H1 (cell line): ENCODE results near the gene F2RL2. TPM values are rescaled to one million over a fixed set of nuclear protein-coding genes. Genes with fewer than 3 reads are reported as not detected.

ENCODE experiments used
- CTCF ChIA-PET: fragments of 300-600 bp; sonication (Branson Sonifier 250); formaldehyde crosslinking; loops from one replicate; lab custom pipeline; 2021; ENCODE audit not compliant: partially characterized antibody; lab: Charles Lee
- POLR2A ChIA-PET: fragments of 300-600 bp; sonication (Branson Sonifier 250); formaldehyde crosslinking; loops from one replicate; lab custom pipeline; 2021; ENCODE audit warnings: inconsistent platforms; ENCODE audit not compliant: partially characterized antibody; lab: Charles Lee
- DNase-seq, 2 experiments: peaks; one replicate each; pipeline versions ENCODE4 v3.0.0 to v3.0.0-alpha.2; 2010 to 2022; ENCODE audit warnings: low spot score in 2 of 2, low read depth in 1 of 2, mixed read lengths in 1 of 2
- FAIRE-seq: peaks from 2 replicates; lab custom pipeline; 2011; peaks lifted over from hg19 to GRCh38; lab: Jason Lieb, UNC
- H2AFZ ChIP-seq: 2 replicates; pipeline ENCODE4 v1.8.1; 2012; ENCODE audit warnings: low read length, inconsistent platforms
- H2AK5ac ChIP-seq: 2 replicates; pipeline ENCODE4 v1.6.1; 2013; ENCODE audit warnings: low read depth, low read length
- H2BK120ac ChIP-seq: replicated peaks from 2 replicates; pipeline ENCODE3; 2013; ENCODE audit warnings: low read depth, low read length, inconsistent platforms
- H2BK12ac ChIP-seq: 2 replicates; pipeline ENCODE4 v1.6.1; 2013; ENCODE audit warnings: low read depth, low read length
- H2BK15ac ChIP-seq: 2 replicates; pipeline ENCODE4 v1.6.1; 2013; ENCODE audit warnings: low read length
- H2BK20ac ChIP-seq: 2 replicates; pipeline ENCODE4 v1.6.1; 2013; ENCODE audit warnings: low read length
- H2BK5ac ChIP-seq: 2 replicates; pipeline ENCODE4 v1.6.1; 2013; ENCODE audit warnings: low read depth, low read length
- H3K14ac ChIP-seq: 2 replicates; pipeline ENCODE4 v1.6.1; 2013; ENCODE audit warnings: inconsistent platforms; ENCODE audit not compliant: insufficient read length
- H3K18ac ChIP-seq: 2 replicates; pipeline ENCODE4 v1.6.1; 2013; ENCODE audit warnings: low read length; ENCODE audit errors: extremely low read depth
- H3K23ac ChIP-seq: 2 replicates; pipeline ENCODE4 v1.6.1; 2013; ENCODE audit warnings: inconsistent platforms; ENCODE audit not compliant: insufficient read length
- H3K23me2 ChIP-seq: 2 replicates; pipeline ENCODE4 v1.6.1; 2013; ENCODE audit warnings: low read depth, low read length
- H3K27ac ChIP-seq: 2 replicates; pipeline ENCODE4 v1.6.1; 2011; ENCODE audit warnings: low read depth, low read length, inconsistent platforms
- H3K27me3 ChIP-seq, 4 experiments: replicated peaks in 1 of 4; 1 replicate in 1 of 4; 2 replicates in 3 of 4; pipeline versions ENCODE4 v1.6.1 to v1.8.1; 2011 to 2013; ENCODE audit warnings: low read length in 3 of 4, mild to moderate bottlenecking in 3 of 4, inconsistent platforms in 2 of 4, mixed read lengths in 2 of 4, moderate library complexity in 1 of 4; ENCODE audit not compliant: control insufficient read depth in 3 of 4, insufficient read depth in 3 of 4; ENCODE audit errors: extremely low read depth in 1 of 4
- H3K36me3 ChIP-seq, 4 experiments: 2 replicates each; pipeline versions ENCODE4 v1.6.1 to v1.8.1; 2011 to 2013; ENCODE audit warnings: mild to moderate bottlenecking in 4 of 4, low read length in 3 of 4, moderate library complexity in 2 of 4, control low read depth in 1 of 4, inconsistent platforms in 1 of 4; ENCODE audit not compliant: insufficient read depth in 4 of 4, control insufficient read depth in 2 of 4
- H3K4ac ChIP-seq: replicated peaks from 2 replicates; pipeline ENCODE3; 2013; ENCODE audit warnings: low read length, low read depth, mixed read lengths, inconsistent platforms; ENCODE audit not compliant: insufficient read length
- H3K4me1 ChIP-seq, 4 experiments: replicated peaks in 1 of 4; 1 replicate in 1 of 4; 2 replicates in 3 of 4; pipeline versions ENCODE4 v1.6.1 to v1.8.1; 2011 to 2013; ENCODE audit warnings: low read length in 3 of 4, inconsistent platforms in 2 of 4, mixed read lengths in 1 of 4; ENCODE audit not compliant: insufficient read depth in 4 of 4, control insufficient read depth in 3 of 4
- H3K4me2 ChIP-seq, 2 experiments: 2 replicates each; pipeline versions ENCODE4 v1.6.1 to v1.8.1; 2011 to 2013; ENCODE audit warnings: low read depth in 2 of 2, low read length in 2 of 2, control low read depth in 1 of 2, inconsistent platforms in 1 of 2, mild to moderate bottlenecking in 1 of 2; ENCODE audit not compliant: insufficient read depth in 1 of 2
- H3K4me3 ChIP-seq, 4 experiments: fragments of 200-600, 300-600 bp in 1 of 4; sonication (generic), shearing (Covaris generic), sonication (Bioruptor Twin) in 1 of 4; 2 replicates each; pipeline versions ENCODE4 v1.5.1 to v1.8.1; 2011 to 2016; ENCODE audit warnings: low read length in 4 of 4, low read depth in 3 of 4, control low read depth in 2 of 4, inconsistent platforms in 2 of 4, mild to moderate bottlenecking in 2 of 4, mixed read lengths in 1 of 4, moderate library complexity in 1 of 4; ENCODE audit not compliant: insufficient read depth in 2 of 4; ENCODE audit errors: extremely low read depth in 1 of 4
- H3K56ac ChIP-seq: replicated peaks from 2 replicates; pipeline ENCODE3; 2013; ENCODE audit warnings: low read depth, mild to moderate bottlenecking, mixed read lengths, low read length, inconsistent platforms; ENCODE audit not compliant: insufficient read length
- H3K79me1 ChIP-seq: 2 replicates; pipeline ENCODE4 v1.6.1; 2013; ENCODE audit warnings: low read depth, low read length, control low read depth
- H3K79me2 ChIP-seq, 2 experiments: 2 replicates each; pipeline versions ENCODE4 v1.6.1 to v1.8.1; 2012 to 2013; ENCODE audit warnings: low read length in 2 of 2, mild to moderate bottlenecking in 2 of 2, inconsistent platforms in 1 of 2; ENCODE audit not compliant: insufficient read depth in 2 of 2, control insufficient read depth in 1 of 2
- H3K9ac ChIP-seq, 4 experiments: replicated peaks in 1 of 4; 1 replicate in 1 of 4; 2 replicates in 3 of 4; pipeline versions ENCODE4 v1.6.1 to v1.8.1; 2011 to 2013; ENCODE audit warnings: low read depth in 3 of 4, low read length in 3 of 4, control low read depth in 2 of 4, mild to moderate bottlenecking in 2 of 4, moderate library complexity in 2 of 4, inconsistent platforms in 1 of 4; ENCODE audit errors: extremely low read depth in 1 of 4
- H3K9me3 ChIP-seq, 2 experiments: 2 replicates each; pipeline versions ENCODE4 v1.6.1 to v1.8.1; 2012 to 2013; ENCODE audit warnings: mild to moderate bottlenecking in 2 of 2, moderate library complexity in 2 of 2, control low read depth in 1 of 2, inconsistent platforms in 1 of 2, low read depth in 1 of 2, low read length in 1 of 2, mixed read lengths in 1 of 2; ENCODE audit not compliant: insufficient read depth in 2 of 2
- H4K20me1 ChIP-seq, 2 experiments: replicated peaks in 1 of 2; 2 replicates each; pipeline versions ENCODE3 to v1.8.1; 2011 to 2013; ENCODE audit warnings: inconsistent platforms in 2 of 2, low read length in 2 of 2, mild to moderate bottlenecking in 1 of 2; ENCODE audit not compliant: insufficient read depth in 2 of 2, control insufficient read depth in 1 of 2
- H4K5ac ChIP-seq: 2 replicates; pipeline ENCODE4 v1.6.1; 2013; ENCODE audit warnings: low read length, low read depth, mixed read lengths, inconsistent platforms; ENCODE audit not compliant: insufficient read length
- H4K8ac ChIP-seq: 2 replicates; pipeline ENCODE4 v1.8.0; 2013; ENCODE audit warnings: mild to moderate bottlenecking, moderate library complexity, low read length, inconsistent platforms; ENCODE audit not compliant: insufficient read depth; ENCODE audit errors: extremely low read depth
- H4K91ac ChIP-seq: replicated peaks from 2 replicates; pipeline ENCODE3; 2013; ENCODE audit warnings: low read length, mixed read lengths, inconsistent platforms; ENCODE audit not compliant: insufficient read length
- BCL11A ChIP-seq, 2 experiments: IDR thresholded peaks; one replicate each; pipeline ENCODE4 v1.6.1; 2011; ENCODE audit warnings: low read depth in 2 of 2, low read length in 2 of 2, mild to moderate bottlenecking in 2 of 2
- NANOG ChIP-seq: IDR thresholded peaks from 2 replicates; pipeline ENCODE4 v1.6.1; 2011; ENCODE audit warnings: low read length, low read depth, mild to moderate bottlenecking, inconsistent platforms; ENCODE audit not compliant: insufficient read depth, poor library complexity, severe bottlenecking
- RAD21 ChIP-seq, 2 experiments: IDR thresholded peaks in 1 of 2; conservative IDR thresholded peaks in 1 of 2; 2 replicates each; pipeline ENCODE4 v1.6.1; 2011; ENCODE audit warnings: low read depth in 2 of 2, low read length in 2 of 2, improper control_type of control experiment in 1 of 2, inconsistent platforms in 1 of 2, mild to moderate bottlenecking in 1 of 2, moderate library complexity in 1 of 2
- RFX5 ChIP-seq: IDR thresholded peaks from 2 replicates; pipeline ENCODE4 v1.6.1; 2011; ENCODE audit warnings: low read depth, low read length, improper control_type of control experiment, borderline replicate concordance
- WGBS, 2 experiments: shearing (Covaris generic) in 1 of 2; methylation state at CpG; one replicate each; pipeline versions ENCODE4 v1.1.6 to v1.1.7; 2013 to 2015; ENCODE audit warnings: low lambda C conversion rate in 2 of 2, mixed read lengths in 2 of 2, inconsistent platforms in 1 of 2, low coverage in 1 of 2, missing lambda C conversion rate in 1 of 2; ENCODE audit not compliant: insufficient replicate concordance in 2 of 2, insufficient coverage in 1 of 2, insufficient read length in 1 of 2; ENCODE audit errors: extremely low coverage in 1 of 2, missing lambda C conversion rate in 1 of 2; 5-methylcytosine and 5-hydroxymethylcytosine counted together
- polyA plus RNA-seq, 7 experiments: library from polyadenylated mRNA; depleted of rRNA in 3 of 7; stranded (reverse) in 5 of 7; unstranded in 2 of 7; fragments of >200 nt in 5 of 7; fragments of 200-250 nt in 2 of 7; gene quantifications; 1 replicate in 5 of 7; 2 replicates in 1 of 7; 4 replicates in 1 of 7; pipeline versions ENCODE4 v1.2.1 to v1.2.3, GENCODE V29; 2011 to 2013; ENCODE audit warnings: missing spikeins in 2 of 7, mixed read lengths in 2 of 7
- total RNA-seq: library from RNA; stranded (reverse); fragmentation: NEBNext Ultra II Directional; extraction: Animal tissue kit (Norgen Biotek cat#: 25700); gene quantifications from 2 replicates; pipeline ENCODE4 v1.2.1, GENCODE V29; 2021

F2RL2 gene
- total and polyA plus RNA-seq, 2 of the 8 experiments (the other 6 are each of a cell fraction or from before 2014, with no cell fraction given) = 0.03 to 0.07 TPM

DNA sequence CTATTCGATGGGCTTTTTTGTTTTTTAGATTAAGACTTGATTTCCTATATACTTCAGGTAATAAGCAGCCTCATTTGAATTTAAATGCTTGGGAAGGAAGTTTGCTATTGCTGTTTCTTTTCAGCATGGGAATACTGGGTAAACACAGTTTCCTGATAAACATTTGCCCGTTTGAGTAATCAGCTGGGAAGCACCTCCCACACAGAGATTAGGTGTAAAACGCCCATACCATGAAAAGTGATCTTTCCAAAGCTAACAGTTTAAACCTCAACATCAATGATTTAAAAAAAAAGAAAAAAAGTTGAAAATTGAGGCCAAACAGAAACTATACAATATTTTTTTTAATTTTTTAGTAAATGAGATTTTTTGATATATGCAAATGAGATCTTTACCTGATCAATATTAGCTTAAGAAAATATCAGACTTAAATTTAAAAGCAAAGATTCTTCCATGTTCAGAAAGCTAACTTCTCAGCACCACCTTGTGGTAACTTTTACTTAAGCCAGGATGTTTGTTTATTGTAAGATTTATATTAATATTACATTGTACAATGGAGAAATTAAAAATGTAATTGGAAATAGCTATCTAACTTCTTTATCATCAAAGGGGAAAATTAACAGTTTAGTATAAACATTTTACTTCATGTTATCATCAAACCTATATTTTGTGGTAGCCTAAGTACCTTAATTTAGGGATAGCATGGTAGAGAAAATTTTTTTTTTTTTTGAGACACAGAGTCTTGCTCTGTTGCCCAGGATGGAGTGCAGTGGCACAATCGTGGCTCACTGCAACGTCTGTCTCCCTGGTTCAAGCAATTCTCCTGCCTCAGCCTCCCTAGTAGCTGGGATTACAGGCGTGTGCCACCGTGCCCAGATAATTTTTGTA is 39.8 kb downstream of the F2RL2 start:
- Histone ChIP-seq H2BK20ac (no peak overlapping the region), H3K4me3 (no peak overlapping the region), H4K8ac (no peak overlapping the region), H4K91ac (no peak overlapping the region), H2BK15ac (no peak overlapping the region), H3K18ac (no peak overlapping the region), H3K27me3 (no peaks in the 10 kb centered on the region), H3K27ac (no peak overlapping the region), H3K23me2 (no peaks in the 10 kb centered on the region), H4K20me1 (no peaks in the 10 kb centered on the region), H3K4ac (no peak overlapping the region), H3K9ac (no peak overlapping the region), H3K4me1 (peaks cover 0 to 5% (median 3%) of the 10 kb centered on the region in 4 experiments; a peak in 4 of 7 replicates), H2AFZ (0 out of 2 replicates have a peak overlapping the region, but pooled peaks have one; percentile 45), H3K79me2 (no peaks in the 10 kb centered on the region), H3K56ac (no peak overlapping the region), H3K23ac (no peak overlapping the region), H3K9me3 (no peaks in the 10 kb centered on the region), H2BK120ac (no peak overlapping the region), H3K79me1 (no peaks in the 10 kb centered on the region), H2BK12ac (no peak overlapping the region), H4K5ac (no peak overlapping the region), H2BK5ac (no peak overlapping the region), H3K36me3 (no peaks in the 10 kb centered on the region), H3K4me2 (peak overlapping the region; percentile 27 to 42; a peak in 2 of 4 replicates), H2AK5ac (no peak overlapping the region), H3K14ac (no peak overlapping the region)
- CTCF ChIA-PET = interaction anchor here (0.6 to 3.9 kb wide), 30 partner anchors 11 to 1825 kb away, joined by 3 to 18 read pairs (median 3); partner anchors contain the start of gene IQGAP2
- DNase-seq = no peak
- WGBS, 2 experiments = 60% methylated on average over 7 of the region's 7 CpGs; no CpG with 5 or more reads in 1 of the 2 experiments
- POLR2A ChIA-PET = interaction anchor here (0.9 to 2.1 kb wide), 2 partner anchors 12 to 180 kb away, joined by 3 to 7 read pairs; partner anchors contain the start of gene IQGAP2
- peak; percentile 68 for FAIRE-seq
- TF ChIP-seq NANOG = no peak
- no peak for TF ChIP-seq RFX5
- TF ChIP-seq RAD21 (IDR thresholded peaks at IDR 0.05 in 1 of 2, conservative IDR thresholded peaks at IDR 0.05 in 1 of 2; ENCODE audit: low read depth in 2 of 2, low read length in 2 of 2) = peak in 1 of 2 experiments; percentile 42; a peak in 3 of 4 replicates
- no peak for TF ChIP-seq BCL11A (IDR thresholded peaks at IDR 0.05; ENCODE audit: low read depth in 2 of 2, low read length in 2 of 2)
